HEK293T (cell line): ENCODE data around the gene ADPRHL1.

ENCODE experiments used
- CTCF ChIA-PET: fragments of 350-600 bp; formaldehyde crosslinking; extraction: SDS; loops from one replicate; lab custom pipeline; 2021; ENCODE audit warnings: antibody characterized with exemption, inconsistent platforms; lab: Yijun Ruan, JAX
- POLR2A ChIA-PET: fragments of 350-600 bp; formaldehyde crosslinking; extraction: SDS; loops from one replicate; lab custom pipeline; 2020; ENCODE audit warnings: antibody characterized with exemption, inconsistent platforms; lab: Yijun Ruan, JAX
- DNase-seq: peaks from one replicate; pipeline ENCODE4 v3.0.0; 2012; ENCODE audit warnings: mixed read lengths; ENCODE audit errors: extremely low spot score
- ARNT ChIP-seq: fragments of 450-650 bp; IDR thresholded peaks from 2 replicates; pipeline ENCODE4 v1.6.1; 2017; ENCODE audit warnings: mild to moderate bottlenecking
- BHLHE40 ChIP-seq: fragments of 450-650 bp; IDR thresholded peaks from 2 replicates; pipeline ENCODE4 v1.6.1; 2016; ENCODE audit warnings: mild to moderate bottlenecking, moderate library complexity, borderline replicate concordance
- CTBP1 ChIP-seq: fragments of 450-650 bp; IDR thresholded peaks from 2 replicates; pipeline ENCODE4 v1.6.1; 2016; ENCODE audit warnings: borderline replicate concordance
- ELF4 ChIP-seq: fragments of 450-650 bp; IDR thresholded peaks from 2 replicates; pipeline ENCODE4 v1.6.1; 2017; ENCODE audit warnings: antibody characterized with exemption
- FOXA1 ChIP-seq: fragments of 450-650 bp; IDR thresholded peaks from 2 replicates; pipeline ENCODE4 v1.6.1; 2016; ENCODE audit warnings: mild to moderate bottlenecking
- FOXK2 ChIP-seq: fragments of 450-650 bp; IDR thresholded peaks from 2 replicates; pipeline ENCODE4 v1.6.1; 2016; ENCODE audit warnings: mild to moderate bottlenecking
- FOXM1 ChIP-seq: fragments of 450-650 bp; IDR thresholded peaks from 2 replicates; pipeline ENCODE4 v1.6.1; 2017; ENCODE audit warnings: mild to moderate bottlenecking, borderline replicate concordance
- HDGF ChIP-seq: fragments of 450-650 bp; IDR thresholded peaks from 2 replicates; pipeline ENCODE4 v1.6.1; 2017; ENCODE audit warnings: antibody characterized with exemption, borderline replicate concordance
- L3MBTL2 ChIP-seq: fragments of 450-650 bp; conservative IDR thresholded peaks from 2 replicates; pipeline ENCODE4 v1.6.1; 2016; ENCODE audit warnings: mild to moderate bottlenecking
- LEF1 ChIP-seq: fragments of 450-650 bp; IDR thresholded peaks from 2 replicates; pipeline ENCODE4 v1.6.1; 2017; ENCODE audit warnings: mild to moderate bottlenecking, borderline replicate concordance
- NFRKB ChIP-seq: fragments of 450-650 bp; IDR thresholded peaks from 2 replicates; pipeline ENCODE4 v1.6.1; 2016; ENCODE audit warnings: mild to moderate bottlenecking, moderate library complexity
- PKNOX1 ChIP-seq: fragments of 450-650 bp; IDR thresholded peaks from 2 replicates; pipeline ENCODE4 v1.6.1; 2016
- SP1 ChIP-seq: fragments of 450-650 bp; IDR thresholded peaks from 2 replicates; pipeline ENCODE4 v1.6.1; 2017
- SUZ12 ChIP-seq: fragments of 450-650 bp; IDR thresholded peaks from 2 replicates; pipeline ENCODE4 v1.6.1; 2016; ENCODE audit warnings: mild to moderate bottlenecking
- TARDBP ChIP-seq: fragments of 450-650 bp; IDR thresholded peaks from 2 replicates; pipeline ENCODE4 v1.6.1; 2016
- ZNF384 ChIP-seq: fragments of 450-650 bp; IDR thresholded peaks from 2 replicates; pipeline ENCODE4 v1.6.1; 2016

The ADPRHL1 gene

DNA sequence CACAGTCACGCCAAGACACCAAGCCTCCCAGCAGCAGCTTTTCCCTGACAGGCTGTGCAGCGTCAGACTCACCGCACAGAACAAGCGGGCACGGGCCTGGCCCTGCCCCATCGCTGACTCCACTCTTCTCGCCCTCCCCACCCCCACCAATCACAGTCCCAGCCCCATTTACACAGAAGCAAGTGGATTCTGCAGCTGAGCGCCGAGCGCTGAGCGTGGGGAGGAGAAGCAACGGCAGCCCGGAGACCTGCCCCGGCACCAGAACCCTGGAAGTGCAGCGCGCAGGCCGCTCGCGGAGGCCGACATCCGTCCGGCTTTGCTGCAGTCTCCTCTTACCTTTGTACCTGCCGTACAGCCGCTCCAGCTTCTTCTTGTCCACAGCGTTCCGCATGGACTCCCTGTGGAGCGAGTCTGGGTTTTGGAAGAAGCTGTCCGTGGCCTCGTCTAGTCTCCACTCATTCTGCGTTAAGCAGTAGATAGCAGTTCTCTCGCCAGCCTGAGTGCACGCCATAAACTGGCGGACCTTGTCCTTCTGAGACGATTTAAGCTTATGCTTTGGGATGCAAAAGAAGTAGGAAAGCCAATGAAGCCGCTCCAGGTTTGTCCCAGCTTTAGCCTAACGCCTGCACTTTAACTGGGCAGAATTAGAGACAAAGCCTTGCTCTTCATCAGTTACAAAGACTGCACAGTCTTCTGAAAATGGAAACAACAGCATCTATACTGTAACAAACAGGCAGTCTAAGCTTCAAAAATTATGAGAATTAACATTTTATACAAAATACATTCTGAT, 30.4 kb upstream of the ADPRHL1 start:
- POLR2A ChIA-PET = no interaction called here
- CTCF ChIA-PET = interaction anchor here (1.1 kb wide), 2 partner anchors 26 to 78 kb away, joined by 3 read pairs; no protein-coding TSS in a partner anchor
- TF ChIP-seq NFRKB (no peak), L3MBTL2 (no peak), ARNT (no peak), FOXA1 (no peak), TARDBP (no peak), SP1 (no peak), PKNOX1 (no peak), SUZ12 (no peak), FOXM1 (no peak), HDGF (no peak), BHLHE40 (no peak), ELF4 (no peak), ZNF384 (no peak), LEF1 (no peak), CTBP1 (no peak)
- no peak for DNase-seq

DNA sequence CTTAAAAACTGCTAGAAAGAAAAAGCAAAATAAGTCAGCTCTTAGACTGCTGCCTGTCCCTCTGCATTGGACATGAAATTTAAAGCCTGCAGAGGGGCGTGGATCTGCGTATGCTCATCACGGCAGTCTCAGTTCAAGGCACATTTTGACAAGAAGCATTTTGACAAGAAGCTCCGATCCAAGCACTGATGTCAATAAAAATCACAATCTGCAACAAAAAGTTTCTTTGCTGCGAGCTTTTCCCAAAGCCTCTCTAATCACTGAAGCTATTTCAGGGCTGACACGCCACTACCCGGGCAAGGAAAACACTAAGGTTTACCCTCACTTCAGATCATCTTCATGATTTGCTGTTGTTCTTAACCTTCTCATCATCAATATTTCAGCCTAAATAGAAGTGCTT, 29.8 kb upstream of the ADPRHL1 start:
- CTCF ChIA-PET = interaction anchor here (1.1 kb wide), 2 partner anchors 25 to 79 kb away, joined by 3 read pairs; no protein-coding TSS in a partner anchor
- DNase-seq = no peak
- POLR2A ChIA-PET = no interaction called here
- no peak for TF ChIP-seq ZNF384
- no peak for TF ChIP-seq ARNT
- no peak for TF ChIP-seq CTBP1
- TF ChIP-seq BHLHE40 = no peak
- TF ChIP-seq L3MBTL2 = no peak
- no peak for TF ChIP-seq NFRKB
- no peak for TF ChIP-seq PKNOX1
- TF ChIP-seq TARDBP = no peak
- TF ChIP-seq FOXM1 = no peak
- no peak for TF ChIP-seq SUZ12
- no peak for TF ChIP-seq SP1

DNA sequence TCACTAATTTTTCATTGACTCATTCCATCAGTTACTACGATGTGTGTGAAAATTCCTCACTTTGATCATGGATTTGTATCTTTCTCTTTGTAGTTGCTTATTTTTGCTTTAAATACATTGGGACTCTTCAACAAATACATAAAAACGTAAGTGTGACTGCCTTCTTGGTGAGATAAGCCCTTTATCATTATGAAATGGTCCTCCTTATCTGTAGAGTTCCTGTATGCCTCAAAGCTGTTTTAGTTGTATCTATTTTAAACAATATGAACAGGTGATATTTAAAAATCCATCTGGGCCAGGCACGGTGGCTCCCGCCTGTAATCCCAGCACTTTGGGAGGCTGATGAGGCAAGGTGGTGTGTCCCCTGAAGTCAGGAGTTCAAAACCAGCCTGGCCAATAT, 25.9 kb upstream of the ADPRHL1 start:
- CTCF ChIA-PET = no interaction called here
- POLR2A ChIA-PET = no interaction called here
- TF ChIP-seq SP1 (no peak), ARNT (no peak), FOXK2 (no peak), SUZ12 (no peak), L3MBTL2 (no peak), NFRKB (no peak), CTBP1 (no peak), FOXM1 (no peak), LEF1 (no peak), ELF4 (no peak), HDGF (no peak), ZNF384 (no peak), TARDBP (no peak), FOXA1 (no peak), BHLHE40 (no peak)
- no peak for DNase-seq

- TF ChIP-seq FOXA1 (no peak), LEF1 (no peak), NFRKB (no peak), BHLHE40 (no peak), SUZ12 (no peak), L3MBTL2 (no peak), FOXK2 (no peak), ARNT (no peak), ELF4 (no peak), HDGF (no peak), TARDBP (no peak), PKNOX1 (no peak), CTBP1 (no peak), ZNF384 (no peak), FOXM1 (no peak), SP1 (no peak)
- ChIA-PET POLR2A (no interaction called here), CTCF (interaction anchor here (0.6 kb wide), 1 partner anchor 19 kb away, joined by 3 read pairs; no protein-coding TSS in a partner anchor)
These were observed 24.4 kb upstream of the ADPRHL1 start for GRCh38 chr13:113477724-113478123.

GRCh38 chr13:113476811-113477210, 23.5 kb upstream of the ADPRHL1 start:
- POLR2A ChIA-PET = no interaction called here

More at GRCh38 chr13:113477724-113478123, 24.4 kb upstream of the ADPRHL1 start:
- no peak for DNase-seq

More at GRCh38 chr13:113476811-113477210, 23.5 kb upstream of the ADPRHL1 start:
- TF ChIP-seq SP1 (no peak), ARNT (no peak), NFRKB (no peak), HDGF (no peak), CTBP1 (no peak), TARDBP (no peak), SUZ12 (no peak), FOXM1 (no peak), FOXA1 (no peak), L3MBTL2 (no peak), ELF4 (no peak), LEF1 (no peak), PKNOX1 (no peak), ZNF384 (no peak), FOXK2 (no peak), BHLHE40 (no peak)
- DNase-seq = no peak
- CTCF ChIA-PET = interaction anchor here (0.6 kb wide), 1 partner anchor 591 kb away, joined by 3 read pairs; no protein-coding TSS in a partner anchor
